Measurements from ENCODE around the gene NCR3LG1.
"Not testable (repeated sequence)": the region's sequence is repeated elsewhere in the genome, so short reads cannot be mapped to it uniquely, and the experiment has no call there.

The NCR3LG1 gene

GRCh38 chr11:17413414-17414316 is 62.1 kb downstream of the NCR3LG1 start:
- no peak for DNase-seq

- no peak for DNase-seq
These were observed 62.7 kb downstream of the NCR3LG1 start for GRCh38 chr11:17414317-17414737.

GRCh38 chr11:17414992-17415391 is 63.4 kb downstream of the NCR3LG1 start:
- DNase-seq = no peak

GRCh38 chr11:17415523-17416104 is 64.0 kb downstream of the NCR3LG1 start:
- no peak for DNase-seq

- DNase-seq = no peak
These were observed 64.9 kb downstream of the NCR3LG1 start for GRCh38 chr11:17416492-17416891.

GRCh38 chr11:17418444-17419081 is 67.0 kb downstream of the NCR3LG1 start:
- no peak for DNase-seq

GRCh38 chr11:17421781-17422180 is 70.2 kb downstream of the NCR3LG1 start:
- DNase-seq = no peak

GRCh38 chr11:17423533-17424310 is 72.1 kb downstream of the NCR3LG1 start:
- no peak for DNase-seq

GRCh38 chr11:17426233-17426632 is 74.6 kb downstream of the NCR3LG1 start:
- DNase-seq = not testable (repeated sequence)

Measured in T1000 (cell line).